ENCODE data around the gene ATP5PD.

The ATP5PD gene

DNA sequence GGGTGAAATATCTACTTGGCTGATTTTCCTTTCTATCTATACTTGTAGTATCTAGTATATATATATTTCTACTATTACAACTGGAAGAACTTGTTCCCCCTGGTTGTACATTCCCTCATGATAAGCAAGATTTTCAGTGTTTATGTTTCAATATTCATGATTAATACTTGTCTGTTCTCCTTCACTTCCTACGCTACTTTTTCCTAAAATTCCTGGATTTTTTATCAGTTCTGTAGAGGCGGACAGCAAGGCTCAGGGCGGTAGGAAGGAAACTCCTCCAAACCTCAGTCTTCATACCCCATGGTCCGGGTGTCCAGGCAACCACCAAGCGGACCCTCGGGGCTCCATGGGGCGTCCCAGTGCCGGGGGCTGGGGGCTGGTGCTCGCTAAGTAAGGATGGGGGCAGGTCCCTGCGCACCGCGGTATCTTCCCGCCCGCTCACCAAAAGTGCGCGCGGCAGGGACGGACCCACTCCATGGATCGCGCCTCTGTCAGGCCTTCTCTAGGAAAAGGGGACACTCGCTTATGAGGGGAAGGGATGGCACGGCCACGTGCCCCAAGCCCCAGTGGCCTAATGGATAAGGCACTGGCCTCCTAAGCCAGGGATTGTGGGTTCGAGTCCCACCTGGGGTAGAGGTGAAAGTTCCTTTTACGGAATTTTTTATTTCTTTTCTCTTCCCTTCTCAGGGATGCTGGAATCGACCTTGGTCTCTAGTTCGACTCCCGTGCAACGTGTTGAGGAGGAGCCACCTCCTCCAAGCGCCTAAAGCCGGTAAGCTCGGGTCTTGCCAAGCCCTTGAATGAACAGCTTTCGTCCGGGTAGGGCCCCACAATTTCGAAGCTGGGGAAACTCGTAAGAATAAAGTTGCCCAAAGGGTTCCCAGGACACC is 13.2 kb downstream of the ATP5PD start (continued):
- no peak for TF ChIP-seq ZNF558 (tag by site-specific recombination; IDR thresholded peaks at IDR 0.05)
- TF ChIP-seq MYNN (tag by site-specific recombination; IDR thresholded peaks at IDR 0.05; ENCODE audit: borderline replicate concordance) = no peak
- peak; percentile 73; the same call in 1 of the 2 replicates for TF ChIP-seq BCL11B (tag by site-specific recombination; IDR thresholded peaks at IDR 0.05; ENCODE audit: low read depth)
- TF ChIP-seq ZNF2 (tag by site-specific recombination; IDR thresholded peaks at IDR 0.05) = peak; percentile 39
- no peak for TF ChIP-seq BCL11A (tag by site-specific recombination; IDR thresholded peaks at IDR 0.05; ENCODE audit: low read depth)
- no peak for TF ChIP-seq ZNF48 (tag by site-specific recombination; IDR thresholded peaks at IDR 0.05)
- TF ChIP-seq ZNF670 (tag by site-specific recombination; IDR thresholded peaks at IDR 0.05; ENCODE audit: low read depth) = no peak
- TF ChIP-seq WT1 (tag by site-specific recombination; IDR thresholded peaks at IDR 0.05) = no peak
- no peak for TF ChIP-seq ZNF239 (tag by site-specific recombination; IDR thresholded peaks at IDR 0.05)
- no peak for TF ChIP-seq ZNF555 (tag by site-specific recombination; conservative IDR thresholded peaks at IDR 0.05)
- no peak for TF ChIP-seq ZNF707 (tag by site-specific recombination; IDR thresholded peaks at IDR 0.05)
- TF ChIP-seq ZNF626 (tag by site-specific recombination; IDR thresholded peaks at IDR 0.05) = no peak
- TF ChIP-seq GLIS2 (tag by site-specific recombination; IDR thresholded peaks at IDR 0.05) = peak; percentile 71
- TF ChIP-seq SP2 (tag by site-specific recombination; IDR thresholded peaks at IDR 0.05) = peak; percentile 68
- TF ChIP-seq PRDM2 (tag by site-specific recombination; IDR thresholded peaks at IDR 0.05; ENCODE audit: borderline replicate concordance) = no peak
- peak; percentile 70; the same call in 1 of the 2 replicates for TF ChIP-seq ZNF391 (tag by site-specific recombination; IDR thresholded peaks at IDR 0.05; ENCODE audit: borderline replicate concordance, low read depth)
- TF ChIP-seq ZNF132 (tag by site-specific recombination; IDR thresholded peaks at IDR 0.05; ENCODE audit: borderline replicate concordance) = no peak
- TF ChIP-seq ZNF341 (tag by site-specific recombination; IDR thresholded peaks at IDR 0.05; ENCODE audit: low read depth) = no peak
- TF ChIP-seq, protein P1, sequence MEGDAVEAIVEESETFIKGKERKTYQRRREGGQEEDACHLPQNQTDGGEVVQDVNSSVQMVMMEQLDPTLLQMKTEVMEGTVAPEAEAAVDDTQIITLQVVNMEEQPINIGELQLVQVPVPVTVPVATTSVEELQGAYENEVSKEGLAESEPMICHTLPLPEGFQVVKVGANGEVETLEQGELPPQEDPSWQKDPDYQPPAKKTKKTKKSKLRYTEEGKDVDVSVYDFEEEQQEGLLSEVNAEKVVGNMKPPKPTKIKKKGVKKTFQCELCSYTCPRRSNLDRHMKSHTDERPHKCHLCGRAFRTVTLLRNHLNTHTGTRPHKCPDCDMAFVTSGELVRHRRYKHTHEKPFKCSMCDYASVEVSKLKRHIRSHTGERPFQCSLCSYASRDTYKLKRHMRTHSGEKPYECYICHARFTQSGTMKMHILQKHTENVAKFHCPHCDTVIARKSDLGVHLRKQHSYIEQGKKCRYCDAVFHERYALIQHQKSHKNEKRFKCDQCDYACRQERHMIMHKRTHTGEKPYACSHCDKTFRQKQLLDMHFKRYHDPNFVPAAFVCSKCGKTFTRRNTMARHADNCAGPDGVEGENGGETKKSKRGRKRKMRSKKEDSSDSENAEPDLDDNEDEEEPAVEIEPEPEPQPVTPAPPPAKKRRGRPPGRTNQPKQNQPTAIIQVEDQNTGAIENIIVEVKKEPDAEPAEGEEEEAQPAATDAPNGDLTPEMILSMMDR (tag by site-specific recombination; IDR thresholded peaks at IDR 0.05) = no peak
- peak; percentile 33; the same call in 1 of the 2 replicates for TF ChIP-seq HIC1 (tag by site-specific recombination; IDR thresholded peaks at IDR 0.05)
- no peak for TF ChIP-seq ZNF169 (tag by site-specific recombination; IDR thresholded peaks at IDR 0.05)
- peak; percentile 34; the same call in 1 of the 2 replicates for TF ChIP-seq ZBTB21 (tag by site-specific recombination; IDR thresholded peaks at IDR 0.05)
- TF ChIP-seq, protein P2, sequence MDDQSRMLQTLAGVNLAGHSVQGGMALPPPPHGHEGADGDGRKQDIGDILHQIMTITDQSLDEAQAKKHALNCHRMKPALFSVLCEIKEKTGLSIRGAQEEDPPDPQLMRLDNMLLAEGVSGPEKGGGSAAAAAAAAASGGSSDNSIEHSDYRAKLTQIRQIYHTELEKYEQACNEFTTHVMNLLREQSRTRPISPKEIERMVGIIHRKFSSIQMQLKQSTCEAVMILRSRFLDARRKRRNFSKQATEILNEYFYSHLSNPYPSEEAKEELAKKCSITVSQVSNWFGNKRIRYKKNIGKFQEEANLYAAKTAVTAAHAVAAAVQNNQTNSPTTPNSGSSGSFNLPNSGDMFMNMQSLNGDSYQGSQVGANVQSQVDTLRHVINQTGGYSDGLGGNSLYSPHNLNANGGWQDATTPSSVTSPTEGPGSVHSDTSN (CRISPR knock-in tag; IDR thresholded peaks at IDR 0.05) = no peak
- no peak for TF ChIP-seq ZNF776 (tag by site-specific recombination; IDR thresholded peaks at IDR 0.05; ENCODE audit: borderline replicate concordance)
- peak; percentile 18; the same call in 1 of the 2 replicates for TF ChIP-seq ZXDB (tag by site-specific recombination; IDR thresholded peaks at IDR 0.05)
- TF ChIP-seq, protein P3, sequence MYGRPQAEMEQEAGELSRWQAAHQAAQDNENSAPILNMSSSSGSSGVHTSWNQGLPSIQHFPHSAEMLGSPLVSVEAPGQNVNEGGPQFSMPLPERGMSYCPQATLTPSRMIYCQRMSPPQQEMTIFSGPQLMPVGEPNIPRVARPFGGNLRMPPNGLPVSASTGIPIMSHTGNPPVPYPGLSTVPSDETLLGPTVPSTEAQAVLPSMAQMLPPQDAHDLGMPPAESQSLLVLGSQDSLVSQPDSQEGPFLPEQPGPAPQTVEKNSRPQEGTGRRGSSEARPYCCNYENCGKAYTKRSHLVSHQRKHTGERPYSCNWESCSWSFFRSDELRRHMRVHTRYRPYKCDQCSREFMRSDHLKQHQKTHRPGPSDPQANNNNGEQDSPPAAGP (tag by site-specific recombination; IDR thresholded peaks at IDR 0.05) = peak; percentile 70; the same call in 1 of the 2 replicates
- TF ChIP-seq ZIC2 (tag by site-specific recombination; IDR thresholded peaks at IDR 0.05) = 0 out of 2 replicates have a peak, but pooled peaks have one; percentile 32
- TF ChIP-seq ZNF571 (tag by site-specific recombination; IDR thresholded peaks at IDR 0.05) = no peak
